ENCODE data around the gene C1QTNF3. TPM values are rescaled to one million over a fixed set of nuclear protein-coding genes. Genes with fewer than 3 reads are reported as not detected.
A peak's percentile ranks its signal among the peaks of the same experiment; 100 is the strongest.
"Not testable (repeated sequence)": the region's sequence is repeated elsewhere in the genome, so short reads cannot be mapped to it uniquely, and the experiment has no call there.

The C1QTNF3 gene
- total RNA-seq, 1 donor from 2014 or later, result 3.0 TPM

GRCh38 chr5:34053133-34053532 is 10.1 kb upstream of the C1QTNF3 start:
- peak; percentile 80 for DNase-seq (ENCODE audit: low read depth)

GRCh38 chr5:34051374-34051980 is 8.5 kb upstream of the C1QTNF3 start:
- no peak for DNase-seq (ENCODE audit: low read depth)

- peak; percentile 70 for DNase-seq (ENCODE audit: low read depth)
Observed at GRCh38 chr5:34047774-34048572, 5.0 kb upstream of the C1QTNF3 start.

GRCh38 chr5:34047143-34047542 is 4.1 kb upstream of the C1QTNF3 start:
- DNase-seq (ENCODE audit: low read depth), result no peak

GRCh38 chr5:34045996-34046395 is 3.0 kb upstream of the C1QTNF3 start:
- DNase-seq (ENCODE audit: low read depth), result no peak

- DNase-seq (ENCODE audit: low read depth), result peak; percentile 38
Observed at GRCh38 chr5:34045023-34045422, 2.0 kb upstream of the C1QTNF3 start.

- DNase-seq (ENCODE audit: low read depth), result no peak
Observed at GRCh38 chr5:34042321-34042720, 692 bp downstream of the C1QTNF3 start.

- DNase-seq (ENCODE audit: low read depth), result no peak
Observed at GRCh38 chr5:34041247-34041972, 1.6 kb downstream of the C1QTNF3 start.

GRCh38 chr5:34040472-34040871 is 2.5 kb downstream of the C1QTNF3 start:
- no peak for DNase-seq (ENCODE audit: low read depth)

GRCh38 chr5:34039398-34040157 is 3.4 kb downstream of the C1QTNF3 start:
- no peak for DNase-seq (ENCODE audit: low read depth)

GRCh38 chr5:34038838-34039237 is 4.2 kb downstream of the C1QTNF3 start:
- DNase-seq (ENCODE audit: low read depth), result no peak

- DNase-seq (ENCODE audit: low read depth), result no peak
Observed at GRCh38 chr5:34038390-34038789, 4.6 kb downstream of the C1QTNF3 start.

- no peak for DNase-seq (ENCODE audit: low read depth)
Observed at GRCh38 chr5:34037726-34038125, 5.3 kb downstream of the C1QTNF3 start.

GRCh38 chr5:34035756-34036155 is 7.3 kb downstream of the C1QTNF3 start:
- no peak for DNase-seq (ENCODE audit: low read depth)

GRCh38 chr5:34034534-34035327 is 8.3 kb downstream of the C1QTNF3 start:
- no peak for DNase-seq (ENCODE audit: low read depth)

- DNase-seq (ENCODE audit: low read depth), result no peak
Observed at GRCh38 chr5:34031966-34032365, 11.0 kb downstream of the C1QTNF3 start.

- no peak for DNase-seq (ENCODE audit: low read depth)
Observed at GRCh38 chr5:34031117-34031516, 11.9 kb downstream of the C1QTNF3 start.

- DNase-seq (ENCODE audit: low read depth), result not testable (repeated sequence)
Observed at GRCh38 chr5:34030585-34030984, 12.4 kb downstream of the C1QTNF3 start.

GRCh38 chr5:34030048-34030447 is 13.0 kb downstream of the C1QTNF3 start:
- no peak for DNase-seq (ENCODE audit: low read depth)

GRCh38 chr5:34028349-34028748 is 14.7 kb downstream of the C1QTNF3 start:
- DNase-seq (ENCODE audit: low read depth), result no peak

All from myocyte (in vitro differentiated cells).